Aortic smooth muscle cell (primary cell): ENCODE results near the gene KRT79. TPM values are rescaled to one million over a fixed set of nuclear protein-coding genes. Genes with fewer than 3 reads are reported as not detected.

Experiments used
- total RNA-seq: library from RNA; depleted of rRNA; stranded (reverse); fragments of >200 nt; gene quantifications from 2 replicates; pipeline ENCODE4 v1.2.3, GENCODE V29; 2014

Gene KRT79
- total RNA-seq, result not detected in 2 replicates

GRCh38 chr12:52833922-52834726 lies at the start of gene KRT79:
KRT79 (minus strand) TSS chr12:52834311; CDS start chr12:52834260, 51 bp downstream.

GRCh38 chr12:52848661-52849255 lies 14.6 kb upstream of the KRT79 start, which contains the start of gene KRT78:
KRT78 (minus strand) TSS chr12:52848994; CDS start chr12:52848930, 64 bp downstream.

GRCh38 chr12:52813885-52814709 lies 20.0 kb downstream of the KRT79 start, which contains the start of gene KRT4:
KRT4 (minus strand) TSS chr12:52814116; CDS start chr12:52814058, 58 bp downstream.

GRCh38 chr12:52795694-52796428 lies 38.2 kb downstream of the KRT79 start, which contains the start of gene KRT3:
KRT3 (minus strand) TSS chr12:52796117; CDS start chr12:52796042, 75 bp downstream.

GRCh38 chr12:52776913-52777395 lies 57.2 kb downstream of the KRT79 start, which contains the start of gene KRT76:
KRT76 (minus strand) TSS chr12:52777345; CDS start chr12:52777291, 54 bp downstream.

Other genes starting within 250 kb of the KRT79 start
- gene KRT72, start 232.8 kb downstream of the KRT79 start, total RNA-seq, result not detected in 2 replicates
- not detected in 2 replicates for gene KRT73, start 215.8 kb downstream of the KRT79 start, total RNA-seq
- gene KRT2, start 182.1 kb downstream of the KRT79 start, total RNA-seq, result not detected in 2 replicates
- gene KRT1, start 153.9 kb downstream of the KRT79 start, total RNA-seq, result not detected in 2 replicates
- not detected in 2 replicates for gene KRT77, start 130.8 kb downstream of the KRT79 start, total RNA-seq
- gene KRT76, start 57.0 kb downstream of the KRT79 start, total RNA-seq, result not detected in 2 replicates
- gene KRT3, start 38.2 kb downstream of the KRT79 start, total RNA-seq, result not detected in 2 replicates
- not detected in 2 replicates for gene KRT4, start 20.2 kb downstream of the KRT79 start, total RNA-seq
- not detected in 2 replicates for gene KRT78, start 14.7 kb upstream of the KRT79 start, total RNA-seq
- 3.3 and 5.9 TPM in 2 replicates for gene KRT8, start 70.8 kb upstream of the KRT79 start, total RNA-seq
- 5.7 and 7.8 TPM in 2 replicates for gene KRT18, start 114.8 kb upstream of the KRT79 start, total RNA-seq
- gene EIF4B, start 172.1 kb upstream of the KRT79 start, total RNA-seq, result 1,215 and 1,309 TPM in 2 replicates
- gene TNS2, start 215.8 kb upstream of the KRT79 start, total RNA-seq, result 59.5 and 66.4 TPM in 2 replicates
- gene SPRYD3, start 245.1 kb upstream of the KRT79 start, total RNA-seq, result 32.5 and 44.7 TPM in 2 replicates